HCT116 (cell line): ENCODE results near the gene AADACL4. TPM values are rescaled to one million over a fixed set of nuclear protein-coding genes. Genes with fewer than 3 reads are reported as not detected.
A peak's percentile ranks its signal among the peaks of the same experiment; 100 is the strongest.

Experiments used
- ATAC-seq: fragments of 200-7000 bp; cut with Tn5 transposase; 2 replicates; pipeline ENCODE4 v1.9.1; 2020; ENCODE audit warnings: mild to moderate bottlenecking, moderate library complexity
- BruUV-seq: library from RNA; stranded (reverse); fragments of 400-500 nt; replicated peaks from 2 replicates; lab custom pipeline; 2021; lab: Mats Ljungman, UMichigan
- CTCF ChIA-PET: fragments of 300-600 bp; sonication (Branson Sonifier 250); formaldehyde crosslinking; loops from one replicate; lab custom pipeline; 2021; ENCODE audit warnings: antibody characterized with exemption; lab: Charles Lee
- POLR2A ChIA-PET: fragments of 300-600, 350-600 bp; sonication (Branson Sonifier 250); formaldehyde crosslinking; loops from one replicate; lab custom pipeline; 2021; ENCODE audit warnings: antibody characterized with exemption; lab: Charles Lee
- RAD21 ChIA-PET, 2 experiments: fragments of 300-600 bp; sonication (Branson Sonifier 250); formaldehyde crosslinking; loops; one replicate each; lab custom pipeline; 2023; ENCODE audit warnings: low total read pairs in 2 of 2; ENCODE audit not compliant: uncharacterized antibody in 2 of 2, unreplicated experiment in 2 of 2, low non-redundant PET in 1 of 2; lab: Charles Lee
- DNase-seq: peaks from one replicate; pipeline ENCODE4 v3.0.0-alpha.2; 2010; ENCODE audit warnings: low read depth, low spot score
- H2AFZ ChIP-seq: fragments of 200-600 bp; shearing (Covaris generic), sonication (generic); 2 replicates; pipeline ENCODE4 v1.6.1; 2017; ENCODE audit warnings: low read depth, mixed run types, mixed read lengths, antibody characterized with exemption, low read length; ENCODE audit not compliant: poor library complexity, severe bottlenecking
- H3K27ac ChIP-seq: 2 replicates; pipeline ENCODE4 v1.5.1; 2012; ENCODE audit warnings: low read depth, low read length
- H3K27me3 ChIP-seq: fragments of 200-600 bp; sonication (generic); 2 replicates; pipeline ENCODE4 v1.6.1; 2016; ENCODE audit warnings: mixed run types, low read length, mixed read lengths; ENCODE audit not compliant: insufficient read depth
- H3K36me3 ChIP-seq, 2 experiments: fragments of 200-500 bp in 1 of 2; fragments of 200-600 bp in 1 of 2; sonication (Bioruptor generic) in 1 of 2; sonication (generic) in 1 of 2; 2 replicates each; pipeline versions ENCODE4 v1.5.1 to v1.6.1; 2014 to 2016; ENCODE audit warnings: low read length in 2 of 2, inconsistent platforms in 1 of 2, mixed read lengths in 1 of 2, mixed run types in 1 of 2; ENCODE audit not compliant: insufficient read depth in 2 of 2, control insufficient read depth in 1 of 2
- H3K4me1 ChIP-seq, 2 experiments: fragments of 200-600 bp in 1 of 2; sonication (generic) in 1 of 2; 2 replicates each; pipeline versions ENCODE4 v1.5.1 to v1.6.1; 2012 to 2017; ENCODE audit warnings: low read length in 2 of 2, inconsistent platforms in 1 of 2, mild to moderate bottlenecking in 1 of 2, mixed read lengths in 1 of 2, mixed run types in 1 of 2, moderate library complexity in 1 of 2; ENCODE audit not compliant: insufficient read depth in 2 of 2, control insufficient read depth in 1 of 2
- H3K4me2 ChIP-seq: fragments of 200-600 bp; sonication (generic); 2 replicates; pipeline ENCODE4 v1.6.1; 2017; ENCODE audit warnings: mixed run types, low read length, mixed read lengths
- H3K4me3 ChIP-seq, 2 experiments: fragments of 200-600 bp in 1 of 2; sonication (generic) in 1 of 2; replicated peaks in 1 of 2; 2 replicates each; pipeline ENCODE4 v1.5.1; 2011 to 2016; ENCODE audit warnings: low read length in 2 of 2, control low read depth in 1 of 2, low read depth in 1 of 2, mild to moderate bottlenecking in 1 of 2, mixed read lengths in 1 of 2, mixed run types in 1 of 2
- H3K79me2 ChIP-seq: fragments of 200-600 bp; sonication (generic); 2 replicates; pipeline ENCODE4 v1.6.1; 2017; ENCODE audit warnings: mild to moderate bottlenecking, mixed run types, low read length, moderate library complexity, mixed read lengths; ENCODE audit not compliant: insufficient read depth
- H3K9ac ChIP-seq: fragments of 200-600 bp; sonication (generic); 2 replicates; pipeline ENCODE4 v1.6.1; 2016; ENCODE audit warnings: low read length, mixed read lengths
- H3K9me2 ChIP-seq: fragments of 200-600 bp; sonication (generic), shearing (Covaris generic); 2 replicates; pipeline ENCODE4 v1.6.1; 2017; ENCODE audit warnings: mixed run types, mild to moderate bottlenecking, moderate library complexity; ENCODE audit not compliant: insufficient read depth
- H3K9me3 ChIP-seq, 2 experiments: fragments of 200-500 bp in 1 of 2; fragments of 200-600 bp in 1 of 2; sonication (Bioruptor generic) in 1 of 2; sonication (generic) in 1 of 2; 2 replicates each; pipeline ENCODE4 v1.6.1; 2014 to 2017; ENCODE audit warnings: low read length in 2 of 2, mixed read lengths in 2 of 2, inconsistent platforms in 1 of 2, low read depth in 1 of 2, mild to moderate bottlenecking in 1 of 2, mixed run types in 1 of 2, moderate library complexity in 1 of 2; ENCODE audit not compliant: control insufficient read depth in 1 of 2, insufficient read depth in 1 of 2
- H4K20me1 ChIP-seq: fragments of 200-600 bp; sonication (generic), shearing (Covaris generic); 2 replicates; pipeline ENCODE4 v1.6.1; 2017; ENCODE audit warnings: mixed run types, mild to moderate bottlenecking, moderate library complexity; ENCODE audit not compliant: insufficient read depth
- EZH2phosphoT487 ChIP-seq: fragments of 200-600 bp; IDR thresholded peaks from 2 replicates; pipeline ENCODE4 v1.6.1; 2018; ENCODE audit warnings: antibody characterized with exemption, borderline replicate concordance
- POLR2A ChIP-seq: IDR thresholded peaks from 2 replicates; pipeline ENCODE4 v1.7.0; 2011; ENCODE audit warnings: borderline replicate concordance; ENCODE audit not compliant: insufficient read depth, insufficient read length; ENCODE audit errors: extremely low read depth
- POLR2AphosphoS5 ChIP-seq: IDR thresholded peaks from 2 replicates; pipeline ENCODE4 v1.6.1; 2011; ENCODE audit warnings: mild to moderate bottlenecking, low read depth, low read length, moderate library complexity
- REST ChIP-seq: IDR thresholded peaks from 2 replicates; pipeline ENCODE4 v1.6.1; 2012; ENCODE audit warnings: low read depth
- SP1 ChIP-seq: IDR thresholded peaks from 2 replicates; pipeline ENCODE4 v1.6.1; 2012; ENCODE audit warnings: low read depth
- TCF7L2 ChIP-seq: IDR thresholded peaks from 2 replicates; pipeline ENCODE4 v1.7.0; 2011; ENCODE audit warnings: borderline replicate concordance, inconsistent platforms; ENCODE audit not compliant: insufficient read depth, insufficient read length; ENCODE audit errors: extremely low read depth
- ZBTB33 ChIP-seq: IDR thresholded peaks from 2 replicates; pipeline ENCODE4 v1.6.1; 2011; ENCODE audit warnings: mild to moderate bottlenecking, low read length, moderate library complexity; ENCODE audit not compliant: insufficient replicate concordance; ENCODE audit errors: extremely low read depth
- intact Hi-C: fragments of 100-400 bp; cut with micrococcal nuclease; formaldehyde crosslinking; loops from 2 replicates; pipeline ENCODE4 v1.10.0; 2022
- total RNA-seq: library from RNA; stranded (reverse); gene quantifications from one replicate; pipeline ENCODE4 v1.2.1, GENCODE V29; 2021; ENCODE audit not compliant: unreplicated experiment

Gene AADACL4
- total RNA-seq, 1 experiment from 2014 or later, result not detected

DNA sequence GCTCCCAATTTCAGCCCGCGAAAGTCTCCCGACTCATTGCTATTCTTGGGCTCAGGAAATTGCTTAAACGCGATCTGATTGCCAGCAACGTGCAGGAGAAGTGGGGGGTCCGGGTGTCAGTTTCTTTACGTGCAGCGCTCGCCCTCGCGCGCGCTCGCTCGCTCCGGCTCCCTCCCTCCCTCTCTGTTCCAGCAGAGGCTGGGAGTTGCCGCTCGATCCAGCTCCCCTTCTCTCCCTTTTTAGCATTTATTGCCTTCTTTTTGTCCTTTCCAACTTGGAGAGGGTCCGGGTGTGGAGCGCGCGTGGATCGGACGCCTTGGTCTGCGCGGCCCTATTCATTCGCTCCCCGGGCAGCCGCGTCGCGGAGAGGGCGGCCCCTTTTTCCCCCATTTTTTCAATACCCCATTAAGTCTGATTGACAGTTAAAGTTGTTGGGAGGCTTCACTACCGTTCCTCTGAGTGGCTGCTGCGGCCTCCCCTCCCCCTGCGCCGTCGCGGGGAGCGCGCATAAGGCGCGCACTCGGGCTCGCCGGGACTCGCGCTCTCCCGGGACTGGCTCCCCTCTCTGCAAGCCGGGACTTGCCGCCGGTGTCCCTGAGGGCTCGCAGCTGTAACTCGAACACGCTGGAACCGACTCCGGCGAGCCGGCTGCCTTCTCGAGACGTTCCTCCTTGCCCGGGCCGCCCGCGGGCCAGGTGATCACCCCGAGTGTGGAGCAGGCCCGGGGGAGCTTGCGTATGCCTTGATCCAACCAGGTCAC lies 25.8 kb upstream of the AADACL4 start, which contains the start of gene DHRS3 (continued):
- TF ChIP-seq REST, result no peak
- peak; percentile 64; the same call in 1 of the 2 replicates for TF ChIP-seq POLR2AphosphoS5
- no peak for TF ChIP-seq SP1
- TF ChIP-seq EZH2phosphoT487, result no peak
- TF ChIP-seq TCF7L2, result peak; percentile 72

DNA sequence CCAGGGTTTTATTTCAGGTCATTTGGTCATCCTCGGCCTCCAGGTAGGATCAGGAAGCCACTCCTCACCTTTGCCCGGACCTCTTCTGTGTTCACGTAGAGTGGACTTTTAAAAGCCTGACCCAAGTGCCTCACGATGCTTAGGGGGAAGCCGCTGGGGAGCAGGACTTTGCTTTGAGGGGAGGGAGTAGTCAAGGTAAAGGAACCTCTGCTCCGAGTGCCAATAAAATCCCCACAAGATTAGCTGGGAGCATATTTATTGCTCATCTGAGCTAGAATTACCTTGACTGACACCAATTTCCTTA lies 25.3 kb upstream of the AADACL4 start:
- Histone ChIP-seq H3K9me3 (no peaks in the 10 kb centered on the region), H3K4me3 (peak overlapping the region; percentile 71 to 75), H3K27me3 (no peaks in the 10 kb centered on the region), H3K36me3 (no peaks in the 10 kb centered on the region), H3K9ac (peak overlapping the region; percentile 83), H3K4me1 (peaks cover 35 to 56% of the 10 kb centered on the region in 2 experiments), H3K79me2 (peaks cover 39% of the 10 kb centered on the region), H2AFZ (no peak overlapping the region), H3K27ac (peak overlapping the region; percentile 97), H3K4me2 (peak overlapping the region; percentile 92)
- intact Hi-C loops, result loop anchor here (2.0 kb wide), 2 partner anchors 80 to 140 kb away; no protein-coding TSS in a partner anchor
- CTCF ChIA-PET, result interaction anchor here (1.0 to 5.2 kb wide), 8 partner anchors 17 to 494 kb away, joined by 3 to 42 read pairs (median 10); no protein-coding TSS in a partner anchor
- no peak; the same call in none of the 2 replicates for ATAC-seq
- POLR2A ChIA-PET, result interaction anchor here (0.6 to 3.1 kb wide), 9 partner anchors 9 to 141 kb away, joined by 3 to 12 read pairs (median 4); no protein-coding TSS in a partner anchor
- TSS peak; percentile 49 for BruUV-seq
- no peak for TF ChIP-seq ZBTB33
- peak; percentile 11 for TF ChIP-seq POLR2A
- TF ChIP-seq, all 23 proteins: peak for 1
- DNase-seq, result no peak
- H4K20me1 ChIP-seq, result no peaks in the 10 kb centered on the region
- H3K9me2 ChIP-seq, result no peaks in the 10 kb centered on the region
- RAD21 ChIA-PET, result interaction anchor here (0.9 to 2.6 kb wide), 8 partner anchors 17 to 343 kb away, joined by 3 to 12 read pairs (median 4); no protein-coding TSS in a partner anchor
